Right ventricle myocardium inferior (tissue), 1 donor: ENCODE data around the gene PTEN. TPM values are rescaled to one million over a fixed set of nuclear protein-coding genes. Genes with fewer than 3 reads are reported as not detected.
"Not testable (repeated sequence)": the region's sequence is repeated elsewhere in the genome, so short reads cannot be mapped to it uniquely, and the experiment has no call there.

Source experiments
- ATAC-seq: fragments of 200-7000 bp; cut with Tn5 transposase; one replicate; pipeline ENCODE4 v1.9.1; 2020; ENCODE audit warnings: mild to moderate bottlenecking, moderate library complexity
- DNase-seq: peaks from one replicate; pipeline ENCODE4 v3.0.0; 2021; ENCODE audit errors: missing footprints
- intact Hi-C: fragments of 100-400 bp; cut with DNase I; formaldehyde crosslinking; loops from one replicate; pipeline ENCODE4 v1.11.0; 2022
- total RNA-seq: library from RNA; stranded (reverse); fragmentation: NEBNext Ultra II Directional; extraction: Animal tissue kit (Norgen Biotek cat#: 25700); gene quantifications from one replicate; pipeline ENCODE4 v1.2.1, GENCODE V29; 2021
- donor health status: DM: no; HTN: yes; CAD: no; lungs with severe emphysema.

Gene PTEN
- total RNA-seq, 1 donor from 2014 or later = 54.6 TPM

- intact Hi-C loops = no loop called here
- DNase-seq = no peak
- ATAC-seq = peak; percentile 39
Measured at GRCh38 chr10:87887548-87888289, 24.3 kb downstream of the PTEN start.

DNA sequence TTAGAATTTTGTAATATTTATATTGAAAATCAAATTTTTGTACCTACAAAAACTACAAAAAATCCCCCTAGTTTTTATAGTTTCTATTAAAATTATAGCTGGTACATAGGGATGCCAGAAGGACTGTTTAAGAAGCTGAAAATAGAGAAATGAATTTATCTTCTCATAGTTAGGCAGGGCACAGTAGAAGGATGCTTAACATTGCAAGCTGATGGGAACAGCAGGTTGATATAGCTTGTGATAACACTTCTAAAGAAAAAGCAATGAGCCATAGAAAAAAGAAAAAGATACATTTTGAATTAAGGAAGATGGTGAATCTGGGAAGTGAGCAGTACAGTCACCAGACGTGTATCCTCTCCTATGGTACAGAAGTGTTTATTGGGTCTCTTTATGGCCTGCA is 32.0 kb downstream of the PTEN start:
- intact Hi-C loops = no loop called here

DNA sequence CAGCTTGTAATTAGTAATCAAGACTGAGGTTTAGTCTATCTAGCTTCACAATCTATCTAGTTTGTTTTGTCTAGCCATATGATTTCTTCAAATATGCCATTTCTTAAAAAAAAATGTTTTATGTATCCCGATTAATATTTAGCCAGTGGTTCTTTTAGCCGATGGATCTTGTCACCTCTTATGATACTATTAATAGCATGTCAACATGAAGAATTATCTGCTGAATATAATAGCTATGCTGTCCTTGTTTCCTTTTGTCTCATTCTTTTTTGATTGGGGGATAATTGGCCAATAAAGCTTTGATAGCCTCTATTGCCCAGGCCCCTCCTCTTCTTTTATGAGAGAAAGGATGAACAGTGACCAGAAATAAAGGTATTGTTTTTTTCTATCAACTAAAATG is 32.8 kb downstream of the PTEN start:
- intact Hi-C loops = no loop called here
- ATAC-seq = no peak
- no peak for DNase-seq

More for the DNA sequence above, 32.0 kb downstream of the PTEN start:
- no peak for ATAC-seq
- DNase-seq = no peak

GRCh38 chr10:87897957-87898356 is 34.5 kb downstream of the PTEN start:
- DNase-seq, ATAC-seq, intact Hi-C loops: not testable (repeated sequence)

DNA sequence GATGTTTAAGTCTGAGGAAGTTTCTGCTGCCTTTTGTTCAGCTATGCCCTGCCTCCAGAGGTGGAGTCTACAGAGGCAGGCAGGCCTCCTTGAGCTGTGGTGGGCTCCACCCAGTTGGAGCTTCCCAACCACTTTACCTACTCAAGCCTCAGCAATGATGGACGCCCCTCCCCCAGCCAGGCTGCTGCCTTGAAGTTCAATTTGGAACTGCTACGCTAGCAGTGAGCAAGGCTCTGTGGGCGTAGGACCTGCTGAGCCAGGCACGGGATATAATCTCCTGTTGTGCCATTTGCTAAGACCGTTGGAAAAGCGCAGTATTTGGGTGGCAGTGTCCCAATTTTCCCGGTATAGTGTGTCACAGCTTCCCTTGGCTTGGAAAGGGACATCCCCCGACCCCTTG is 40.0 kb downstream of the PTEN start:
- DNase-seq, intact Hi-C loops, ATAC-seq: not testable (repeated sequence)

DNA sequence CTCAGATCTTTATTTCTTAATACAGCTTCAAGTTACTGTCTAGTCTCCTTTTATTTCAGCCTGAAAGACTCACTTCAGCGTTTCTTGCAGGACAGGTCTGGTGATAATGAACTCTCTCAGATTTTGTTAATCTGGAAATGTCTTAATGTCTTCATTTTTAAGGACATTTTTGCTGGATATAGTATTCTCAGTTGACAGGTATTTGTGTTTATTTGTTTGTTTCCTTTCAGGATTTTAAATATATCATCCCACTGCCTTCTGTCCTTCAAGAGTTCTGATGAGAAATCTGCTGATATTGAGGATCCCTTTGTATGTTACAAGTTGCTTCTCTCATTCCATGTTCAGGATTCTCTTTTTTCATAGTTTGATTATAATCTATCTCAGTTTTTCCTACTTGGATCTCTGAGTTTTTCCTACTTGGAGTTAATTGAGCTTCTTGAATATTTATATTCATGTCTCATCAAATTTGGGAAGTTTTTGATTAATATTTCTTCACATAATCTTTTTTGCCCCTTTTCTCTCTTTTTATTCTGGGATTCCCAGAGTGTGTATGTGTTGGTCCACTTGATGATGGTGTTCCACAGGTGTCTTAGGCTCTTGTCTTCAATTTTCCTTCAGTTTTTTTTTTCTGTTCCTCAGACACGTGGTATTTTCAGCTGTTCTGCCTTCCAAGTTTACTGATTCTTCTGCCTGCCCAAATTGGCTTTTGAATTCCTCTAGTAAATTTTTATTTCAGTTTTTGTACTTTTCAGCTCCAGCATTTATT is 49.9 kb downstream of the PTEN start:
- intact Hi-C loops = loop anchor here (5.0 kb wide), 1 partner anchor 34 kb away; no protein-coding TSS in a partner anchor

DNA sequence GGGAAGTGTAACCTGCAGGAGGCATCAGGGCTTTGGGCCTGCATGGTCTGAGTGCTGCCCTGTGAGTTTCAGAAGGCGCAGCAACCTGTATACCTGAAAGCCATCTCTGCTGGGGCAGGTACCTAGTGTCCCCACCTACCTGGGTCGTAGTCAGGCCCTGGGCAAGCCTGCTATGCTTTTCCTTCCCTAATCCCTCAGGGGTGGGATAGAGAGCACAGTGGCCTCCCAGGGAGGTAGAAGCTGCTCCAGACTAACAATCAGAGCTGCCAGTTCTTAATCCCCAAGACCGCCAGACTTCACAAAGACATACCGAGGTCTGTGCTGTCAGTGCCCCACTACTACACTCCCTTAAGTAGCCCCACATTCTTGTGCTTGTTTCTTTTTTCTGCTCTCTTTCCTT is 52.0 kb downstream of the PTEN start:
- ATAC-seq (peak; percentile 20), DNase-seq (no peak)
- intact Hi-C loops = no loop called here

More for the DNA sequence above, 49.9 kb downstream of the PTEN start:
- ATAC-seq = no peak
- no peak for DNase-seq

DNA sequence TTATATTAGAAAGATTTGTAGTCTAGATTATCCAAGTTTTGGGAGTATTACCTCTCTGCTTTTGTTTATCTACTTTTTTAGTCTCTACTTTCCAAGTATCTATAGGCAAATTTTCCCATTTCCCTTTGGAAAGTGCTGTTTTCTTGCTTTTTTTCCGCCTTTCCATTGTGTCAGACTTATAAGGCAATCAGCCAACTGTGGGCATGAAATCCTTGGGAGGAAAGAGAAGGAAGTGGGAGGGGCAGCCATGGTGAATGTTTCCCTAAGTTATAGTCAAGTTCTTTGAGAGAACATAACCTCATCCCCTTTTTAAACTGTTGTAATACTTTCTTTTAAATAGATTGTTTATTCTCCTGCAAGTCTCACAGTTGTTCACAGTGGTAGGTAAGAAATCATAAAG is 52.6 kb downstream of the PTEN start:
- intact Hi-C loops = no loop called here
- DNase-seq (no peak), ATAC-seq (no peak)

DNA sequence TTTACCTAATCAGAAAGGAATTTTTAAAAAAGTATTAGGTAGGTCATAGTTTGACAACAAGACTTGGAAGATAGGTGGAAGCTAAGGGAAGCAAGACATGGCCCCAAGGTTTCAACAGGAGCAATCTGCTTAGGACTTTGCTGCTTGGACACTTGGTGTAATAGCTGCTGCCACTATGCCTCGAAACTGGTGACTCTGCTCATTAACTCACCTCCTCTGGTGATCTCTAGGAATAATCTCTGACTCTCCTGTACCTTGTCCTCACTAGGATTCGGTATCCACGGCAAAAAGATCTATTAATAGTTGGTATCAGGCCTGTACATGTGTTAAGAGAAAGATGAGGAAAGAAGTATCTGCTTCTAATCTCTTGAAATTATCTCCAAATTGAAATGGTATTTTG is 53.1 kb downstream of the PTEN start:
- DNase-seq = no peak
- no peak for ATAC-seq
- intact Hi-C loops = no loop called here

GRCh38 chr10:87918254-87918859 is 54.9 kb downstream of the PTEN start:
- DNase-seq = no peak
- no peak for ATAC-seq
- intact Hi-C loops = no loop called here

DNA sequence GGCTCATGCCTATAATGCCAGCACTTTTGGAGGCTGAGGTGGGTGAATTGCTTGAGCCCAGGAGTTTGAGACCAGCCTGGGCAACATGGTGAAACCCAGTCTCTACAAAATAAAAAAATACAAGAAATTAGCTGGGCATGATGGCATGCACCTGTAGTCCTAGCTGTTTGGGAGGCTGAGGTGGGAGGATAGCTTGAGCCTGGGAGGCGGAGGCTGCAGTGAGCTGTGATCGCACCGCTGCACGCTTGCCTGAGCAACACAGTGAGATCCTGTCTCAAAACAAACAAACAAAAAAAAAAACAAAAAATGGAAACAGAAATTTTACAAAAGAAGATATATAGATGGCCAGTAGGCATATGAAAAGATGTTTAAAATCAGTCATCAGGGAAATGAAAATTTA is 57.1 kb downstream of the PTEN start:
- DNase-seq (no peak), ATAC-seq (no peak)
- intact Hi-C loops = no loop called here

- intact Hi-C loops = no loop called here
- no peak for DNase-seq
- ATAC-seq = no peak
Measured at GRCh38 chr10:87921931-87922688, 58.7 kb downstream of the PTEN start.

GRCh38 chr10:87923233-87923632 is 59.8 kb downstream of the PTEN start:
- ATAC-seq (no peak), DNase-seq (no peak)
- intact Hi-C loops = no loop called here

- DNase-seq = no peak
- no peak for ATAC-seq
- intact Hi-C loops = no loop called here
Measured at GRCh38 chr10:87925570-87925969, 62.1 kb downstream of the PTEN start.

- DNase-seq (no peak), ATAC-seq (no peak)
- intact Hi-C loops = no loop called here
Measured at GRCh38 chr10:87927091-87927490, 63.7 kb downstream of the PTEN start.

DNA sequence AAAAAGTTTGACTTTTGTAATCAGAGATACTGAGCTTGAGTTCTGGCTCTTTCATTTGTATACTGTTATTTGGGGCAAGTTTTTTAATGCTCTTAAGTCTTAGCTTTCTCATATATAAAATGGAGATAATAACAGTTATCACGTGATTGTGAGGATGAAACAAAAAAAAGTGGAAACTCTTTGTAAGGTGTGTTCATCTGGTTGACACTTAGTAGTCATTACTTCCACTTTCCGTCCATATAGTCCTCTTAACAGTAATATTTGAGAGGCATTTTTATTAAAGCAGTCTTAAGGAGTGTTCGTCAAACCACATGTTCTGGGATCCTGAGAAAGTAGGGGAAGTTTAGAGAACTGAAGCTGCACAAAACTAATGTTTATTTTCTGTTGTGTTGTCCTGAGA is 65.6 kb downstream of the PTEN start:
- intact Hi-C loops = no loop called here
- no peak for DNase-seq
- ATAC-seq = no peak

- intact Hi-C loops = no loop called here
- ATAC-seq = no peak
- no peak for DNase-seq
Measured at GRCh38 chr10:87930141-87930540, 66.7 kb downstream of the PTEN start.

DNA sequence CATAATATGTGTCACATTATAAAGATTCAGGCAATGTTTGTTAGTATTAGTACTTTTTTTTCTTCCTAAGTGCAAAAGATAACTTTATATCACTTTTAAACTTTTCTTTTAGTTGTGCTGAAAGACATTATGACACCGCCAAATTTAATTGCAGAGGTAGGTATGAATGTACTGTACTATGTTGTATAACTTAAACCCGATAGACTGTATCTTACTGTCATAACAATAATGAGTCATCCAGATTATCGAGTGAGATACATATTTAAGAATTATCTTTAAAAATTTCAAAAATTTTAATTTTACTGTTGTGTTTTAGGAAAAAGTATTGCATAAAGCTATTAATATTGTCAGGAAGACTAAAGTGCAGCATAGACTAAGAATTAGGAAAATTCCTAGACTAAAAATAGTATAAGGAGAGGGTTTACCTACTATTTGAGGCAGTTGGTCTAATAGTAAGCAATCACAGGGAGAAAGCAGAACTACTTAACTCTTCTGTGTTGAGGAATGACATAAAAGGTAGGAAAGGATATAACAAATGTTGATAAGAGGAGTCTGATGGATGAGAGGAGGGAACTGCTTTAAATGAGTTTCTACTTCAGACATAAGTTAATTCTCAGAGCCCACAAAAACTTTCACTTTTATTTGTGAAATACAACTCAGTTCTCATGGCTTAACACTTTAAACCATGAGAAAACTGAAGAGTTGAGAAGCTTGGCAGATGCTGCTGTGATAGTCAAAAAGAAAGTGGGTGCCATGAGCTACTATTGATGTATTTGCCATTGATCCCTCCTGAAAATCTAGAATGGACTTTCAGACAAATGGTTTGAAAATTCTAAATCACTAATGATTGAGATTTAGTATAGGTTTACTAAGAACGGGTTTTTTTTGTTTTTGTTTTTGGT is 67.8 kb downstream of the PTEN start:
- ATAC-seq (no peak), DNase-seq (no peak)
- intact Hi-C loops = no loop called here
